HS-5 (cell line): ENCODE results near the gene LRRFIP2.
"Not testable (repeated sequence)": the region's sequence is repeated elsewhere in the genome, so short reads cannot be mapped to it uniquely, and the experiment has no call there.

Experiments
- DNase-seq: peaks from one replicate; pipeline ENCODE4 v3.0.0-alpha.2; 2012; ENCODE audit warnings: low read depth

Gene LRRFIP2

DNA sequence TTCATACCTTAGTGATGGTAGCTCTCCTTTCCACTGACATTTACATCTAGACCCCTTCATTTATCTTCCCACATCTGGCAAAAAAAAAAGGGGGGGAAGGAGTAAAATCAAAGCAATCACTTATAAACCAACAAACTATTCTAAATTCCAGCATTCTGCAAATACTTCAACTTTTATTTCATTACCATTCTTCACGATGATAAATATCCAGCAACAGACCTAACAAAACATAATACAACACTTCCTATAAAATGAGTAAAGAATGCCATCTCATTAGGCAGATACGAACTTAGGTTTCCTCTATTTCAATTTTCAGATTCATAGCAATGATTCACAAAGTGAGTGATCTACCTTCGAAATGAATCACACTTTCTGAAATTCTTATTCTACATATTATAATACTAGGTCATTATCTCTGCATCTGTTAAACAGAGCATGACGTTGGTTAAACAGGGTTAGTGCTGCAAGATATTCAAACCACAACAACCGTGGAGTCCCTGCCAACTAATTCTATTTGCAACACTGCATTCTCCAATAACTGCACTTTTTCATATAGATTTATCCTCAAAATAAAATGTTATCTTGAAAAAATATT lies at the start of gene LRRFIP2:
Gene LRRFIP2 (minus strand): TSS at position 51 of the 595 bp plus-strand sequence. CDS start 25,599 bp downstream, outside the sequence.
- peak; percentile 89 for DNase-seq

DNA sequence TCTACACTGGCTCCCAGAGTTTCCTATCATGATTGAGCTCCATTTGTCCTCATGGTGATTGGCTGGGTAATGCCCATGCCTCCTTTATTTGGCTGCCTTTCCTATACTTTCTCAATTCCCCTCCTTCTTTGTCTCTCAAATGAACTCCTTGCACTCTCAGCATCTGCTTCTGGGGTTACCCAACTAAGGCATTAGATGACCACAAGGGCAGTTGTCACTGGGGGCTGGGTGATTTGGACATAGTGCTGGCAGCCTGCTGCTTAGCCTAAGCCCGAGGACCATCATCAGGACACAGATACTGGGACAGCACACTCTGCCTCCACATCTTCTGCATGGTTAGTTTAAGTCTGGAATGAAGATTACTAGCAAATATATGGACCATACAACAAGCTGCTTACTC lies 49.2 kb upstream of the LRRFIP2 start:
- no peak for DNase-seq

GRCh38 chr3:37223141-37223558 lies 48.8 kb upstream of the LRRFIP2 start:
- no peak for DNase-seq

- DNase-seq: not testable (repeated sequence)
Observed at GRCh38 chr3:37222542-37222941, 48.2 kb upstream of the LRRFIP2 start.

DNA sequence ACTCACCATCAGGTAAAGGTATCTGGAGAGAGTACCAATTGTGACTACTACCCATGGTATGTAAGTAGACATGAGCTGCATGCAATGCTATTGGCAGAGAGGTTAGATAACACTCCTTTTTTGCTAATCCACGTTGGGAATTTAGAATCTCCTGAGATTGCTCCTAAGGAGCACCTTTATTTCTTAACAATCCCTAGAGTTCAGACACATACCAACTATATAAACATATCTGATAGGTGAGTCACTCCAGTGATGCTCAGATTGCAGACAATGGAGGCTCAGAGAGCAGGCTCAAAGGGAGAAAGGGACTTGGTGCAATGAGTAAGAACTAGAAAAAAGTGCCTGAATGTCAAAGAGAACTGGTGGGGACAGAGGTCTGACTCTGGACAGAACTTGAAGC lies 47.0 kb upstream of the LRRFIP2 start:
- DNase-seq: peak; percentile 79

DNA sequence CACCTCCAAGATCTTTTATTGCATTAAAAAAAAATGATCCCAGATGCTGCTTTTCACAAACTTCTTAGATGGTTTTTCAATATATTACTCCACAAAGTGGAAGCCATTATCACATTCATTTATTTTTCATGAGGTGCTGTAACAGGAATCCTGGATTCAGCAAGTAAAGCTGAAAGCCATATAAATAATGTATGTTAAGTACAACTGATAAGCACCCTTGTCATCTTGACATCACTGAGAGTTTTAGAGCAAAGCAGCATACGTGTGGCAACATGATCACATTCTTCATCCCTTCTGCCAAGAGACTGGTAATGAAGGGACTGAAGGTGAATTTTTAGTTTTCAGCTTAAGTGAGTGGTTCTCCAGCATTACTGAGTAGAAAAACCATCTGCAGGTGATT lies 44.9 kb upstream of the LRRFIP2 start:
- no peak for DNase-seq

DNA sequence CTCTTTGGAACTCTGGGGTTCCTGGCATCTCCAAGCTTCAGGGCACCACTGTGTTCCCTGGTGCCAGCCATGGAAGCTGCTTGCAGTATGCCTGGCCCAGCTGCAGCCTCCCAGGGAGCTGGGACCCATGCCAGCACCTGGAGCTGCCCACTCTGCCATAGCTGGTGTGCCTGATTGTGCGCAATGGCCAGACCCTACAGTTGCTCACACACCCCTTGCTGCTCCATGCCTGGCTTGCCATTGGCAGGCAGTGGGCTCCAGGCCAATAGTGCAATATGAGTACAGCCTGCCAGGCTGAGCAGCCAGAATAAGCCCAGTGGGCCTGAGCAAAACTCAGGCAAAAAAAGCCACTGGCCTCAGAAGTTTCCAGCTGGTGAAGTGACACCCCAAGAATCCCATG lies 43.8 kb upstream of the LRRFIP2 start:
- no peak for DNase-seq

DNA sequence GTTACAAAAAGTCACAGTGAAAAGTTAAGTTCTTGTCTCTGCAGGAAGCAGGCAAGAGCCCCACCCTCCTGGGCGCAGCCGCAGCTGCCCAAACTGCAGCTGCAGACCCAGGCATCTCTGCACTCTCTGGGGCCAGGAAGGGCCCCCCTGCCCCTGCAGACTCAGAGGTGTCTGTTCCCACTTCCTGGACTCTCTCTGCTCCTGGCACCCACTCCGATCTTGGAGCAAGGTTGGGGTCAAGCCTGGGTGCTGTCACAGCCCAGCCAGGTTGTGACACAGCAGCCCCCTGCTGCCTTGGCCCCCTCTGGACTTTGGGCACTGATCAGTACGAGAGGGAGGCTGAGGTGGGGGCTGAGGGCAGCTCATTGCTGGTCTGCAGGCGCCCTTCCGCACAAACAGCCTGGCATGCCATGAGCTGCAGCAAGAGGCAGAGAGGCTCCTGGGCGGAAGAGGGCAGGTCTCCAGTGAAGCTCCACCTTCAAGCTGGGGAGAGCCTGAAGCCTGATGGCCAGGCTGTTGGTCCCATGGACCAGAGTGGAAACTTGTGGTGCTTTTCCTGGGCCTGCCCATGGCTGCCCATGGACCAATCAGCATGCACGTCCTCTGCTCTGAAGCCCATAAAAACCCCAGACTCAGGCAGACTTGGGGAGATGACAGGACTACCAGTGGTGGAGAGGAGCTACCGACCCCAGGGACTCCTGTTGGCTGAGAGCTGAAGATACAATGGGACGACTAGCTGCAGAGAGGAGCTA lies 42.9 kb upstream of the LRRFIP2 start:
- DNase-seq: no peak

DNA sequence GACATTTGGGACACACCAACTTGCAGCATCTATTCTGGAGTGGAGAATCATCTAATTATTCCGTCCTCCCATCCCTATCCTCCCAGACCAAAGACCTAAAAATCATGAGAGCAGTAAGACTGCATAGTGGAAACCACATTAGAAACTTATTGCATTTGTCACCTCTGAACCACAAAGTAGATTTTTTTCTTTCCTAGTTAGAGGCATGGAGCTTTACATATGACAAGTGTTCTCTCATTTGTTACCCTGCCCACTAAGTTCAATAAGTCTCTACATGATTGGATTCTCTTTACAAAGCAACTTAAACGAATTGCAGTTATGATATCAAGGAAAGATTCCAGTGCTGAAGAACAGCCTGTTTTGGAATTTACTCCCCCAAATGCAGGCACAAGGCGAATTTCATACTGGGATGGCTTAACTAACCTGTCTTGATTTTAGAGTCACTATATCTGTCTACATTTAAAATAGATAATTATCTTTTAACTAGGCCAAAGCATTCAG lies 42.3 kb upstream of the LRRFIP2 start:
- DNase-seq: no peak

DNA sequence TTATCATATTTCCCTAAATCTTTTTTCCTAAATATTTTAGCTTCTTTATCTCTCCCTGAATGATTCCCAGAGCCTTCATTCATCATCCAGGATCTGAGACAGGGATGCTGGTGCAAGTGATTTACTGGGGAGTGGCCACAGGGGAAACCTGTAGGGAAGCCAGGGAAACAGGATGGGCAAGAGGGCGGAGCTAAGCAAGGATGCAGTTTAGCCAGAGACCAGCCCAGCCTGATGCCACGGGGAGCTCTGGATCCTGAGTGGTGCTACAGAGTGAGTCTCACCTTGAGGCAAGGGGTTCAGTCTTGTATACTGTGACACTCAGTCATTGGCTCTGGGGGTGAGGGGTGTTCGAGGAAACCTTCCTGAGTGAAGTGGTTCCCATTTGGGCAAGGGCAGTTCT lies 39.7 kb upstream of the LRRFIP2 start:
- DNase-seq: no peak

GRCh38 chr3:37210230-37210629 lies 35.8 kb upstream of the LRRFIP2 start:
- no peak for DNase-seq

DNA sequence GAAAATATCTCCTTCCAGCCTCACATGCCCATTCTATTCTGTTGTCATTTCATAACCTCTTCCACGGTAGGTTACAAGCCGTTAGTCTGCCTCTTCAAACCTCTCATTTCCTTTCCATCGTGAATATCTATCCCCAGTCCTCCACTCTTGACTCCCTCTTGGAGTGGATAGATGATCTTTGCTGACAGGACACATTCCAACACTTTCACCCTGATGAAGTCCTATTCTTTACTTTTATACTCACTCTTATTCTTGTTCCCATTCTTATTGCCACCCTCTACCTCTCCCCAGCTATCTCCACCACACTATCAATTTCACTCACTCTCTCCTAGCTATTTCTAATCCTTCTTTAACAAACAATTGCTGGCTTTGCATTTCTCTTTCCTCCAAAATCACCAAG lies 34.2 kb upstream of the LRRFIP2 start:
- not testable (repeated sequence) for DNase-seq

- not testable (repeated sequence) for DNase-seq
Observed at GRCh38 chr3:37208008-37208407, 33.6 kb upstream of the LRRFIP2 start.

GRCh38 chr3:37206041-37206440 lies 31.7 kb upstream of the LRRFIP2 start:
- not testable (repeated sequence) for DNase-seq

- DNase-seq: no peak
Observed at GRCh38 chr3:37204314-37204713, 29.9 kb upstream of the LRRFIP2 start.

DNA sequence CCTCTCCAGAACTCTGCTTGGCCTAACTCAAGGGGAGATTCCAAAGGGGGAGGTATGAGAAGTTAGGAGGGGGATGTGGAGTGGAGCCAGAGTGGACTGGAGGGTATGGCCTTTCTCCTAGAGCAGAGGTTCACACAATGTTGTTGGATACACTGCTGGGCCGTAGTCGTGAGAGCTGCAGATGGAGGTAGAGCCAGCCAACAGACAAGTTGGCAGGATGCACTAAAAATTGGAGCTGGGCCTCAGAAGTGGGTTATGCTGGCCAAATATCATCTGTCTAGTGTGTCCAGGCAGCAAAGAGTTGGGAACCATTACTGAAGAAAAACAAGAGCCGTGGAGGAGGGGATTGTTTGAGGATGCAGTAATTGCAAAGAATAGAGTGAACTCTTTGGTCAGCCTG lies 27.7 kb upstream of the LRRFIP2 start:
- no peak for DNase-seq

GRCh38 chr3:37200141-37200540 lies 25.8 kb upstream of the LRRFIP2 start:
- DNase-seq: no peak

DNA sequence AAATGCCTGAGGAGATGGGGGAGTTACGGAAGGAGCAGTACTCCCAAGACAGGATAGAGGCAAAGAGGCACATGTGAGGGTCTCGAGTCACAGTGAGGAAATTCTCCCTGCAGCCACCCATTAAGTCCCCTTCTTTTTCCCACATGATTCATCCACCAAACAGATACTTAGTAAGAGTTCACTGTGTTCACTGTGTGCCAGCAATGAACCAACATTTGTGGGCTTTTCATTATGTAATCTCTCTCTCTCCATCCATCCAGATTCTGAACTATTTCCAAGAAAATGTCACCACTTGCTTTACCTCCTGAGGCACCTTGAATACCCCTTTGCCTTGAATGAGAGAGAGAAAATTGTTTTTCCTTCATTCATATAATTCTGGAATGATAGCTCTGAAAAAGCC lies 24.6 kb upstream of the LRRFIP2 start:
- no peak for DNase-seq

DNA sequence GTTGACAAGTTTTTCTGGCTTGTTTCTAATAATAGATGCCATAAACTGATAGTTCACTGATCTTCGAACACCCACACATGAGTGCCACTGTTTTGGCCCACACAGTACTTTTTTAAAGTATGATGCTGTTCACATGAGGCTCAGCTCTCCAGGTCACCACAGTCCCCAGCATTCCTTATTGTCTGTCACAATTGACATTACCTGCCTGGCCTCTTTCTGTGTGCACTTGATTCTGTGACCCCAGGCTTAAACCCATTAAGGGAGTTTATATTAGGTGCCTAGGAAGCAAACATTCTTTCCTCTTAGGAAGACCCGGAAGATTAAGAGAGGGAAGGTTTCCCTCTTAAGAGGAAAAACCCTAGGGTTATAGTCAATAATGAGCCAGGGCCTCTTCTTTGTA lies 24.2 kb upstream of the LRRFIP2 start:
- no peak for DNase-seq

- peak; percentile 59 for DNase-seq
Observed at GRCh38 chr3:37197810-37198371, 23.5 kb upstream of the LRRFIP2 start.

DNA sequence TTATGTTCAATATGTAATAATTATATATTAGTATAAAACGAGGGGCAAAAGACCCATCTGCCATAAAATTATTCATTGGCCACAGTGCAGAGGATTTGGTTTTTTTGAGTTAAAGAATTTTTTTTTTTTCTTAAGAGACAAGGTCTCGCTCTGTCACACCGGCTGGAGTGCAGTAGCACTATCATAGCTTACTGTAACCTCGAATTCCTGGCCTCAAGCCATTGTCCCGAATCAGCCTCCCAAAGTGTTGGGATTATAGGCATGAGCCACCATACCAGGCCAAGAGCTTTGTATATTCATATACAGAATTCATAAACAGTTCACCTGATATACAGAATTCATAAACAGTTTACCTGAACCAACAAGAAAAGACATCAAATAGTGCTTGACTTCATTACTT lies 20.2 kb upstream of the LRRFIP2 start:
- DNase-seq: no peak

GRCh38 chr3:37190667-37191066 lies 16.3 kb upstream of the LRRFIP2 start:
- DNase-seq: no peak

GRCh38 chr3:37189109-37189508 lies 14.7 kb upstream of the LRRFIP2 start:
- no peak for DNase-seq
